ENCODE measurements around the gene PIGX.

- TF ChIP-seq CTCF (conservative IDR thresholded peaks at IDR 0.05), result no peak
- no peak for TF ChIP-seq ZFX (IDR thresholded peaks at IDR 0.05)
Measured at GRCh38 chr3:196667056-196667825, 44.9 kb upstream of the PIGX start.
